GM20000 (cell line): Measurements from ENCODE around the gene CDC27.
"Not testable (repeated sequence)": the region's sequence is repeated elsewhere in the genome, so short reads cannot be mapped to it uniquely, and the experiment has no call there.

ENCODE experiments used
- DNase-seq: peaks from one replicate; pipeline ENCODE4 v3.0.0; 2012; ENCODE audit warnings: low spot score
- TF ChIP-seq, protein P1 (sequence below): IDR thresholded peaks from 2 replicates; pipeline ENCODE4 v1.5.1; 2012; ENCODE audit warnings: mild to moderate bottlenecking, control low read depth; ENCODE audit errors: extremely low read depth, missing control alignments

CDC27 gene

GRCh38 chr17:47188271-47188875 lies 722 bp downstream of the CDC27 start:
- TF ChIP-seq, protein P1, sequence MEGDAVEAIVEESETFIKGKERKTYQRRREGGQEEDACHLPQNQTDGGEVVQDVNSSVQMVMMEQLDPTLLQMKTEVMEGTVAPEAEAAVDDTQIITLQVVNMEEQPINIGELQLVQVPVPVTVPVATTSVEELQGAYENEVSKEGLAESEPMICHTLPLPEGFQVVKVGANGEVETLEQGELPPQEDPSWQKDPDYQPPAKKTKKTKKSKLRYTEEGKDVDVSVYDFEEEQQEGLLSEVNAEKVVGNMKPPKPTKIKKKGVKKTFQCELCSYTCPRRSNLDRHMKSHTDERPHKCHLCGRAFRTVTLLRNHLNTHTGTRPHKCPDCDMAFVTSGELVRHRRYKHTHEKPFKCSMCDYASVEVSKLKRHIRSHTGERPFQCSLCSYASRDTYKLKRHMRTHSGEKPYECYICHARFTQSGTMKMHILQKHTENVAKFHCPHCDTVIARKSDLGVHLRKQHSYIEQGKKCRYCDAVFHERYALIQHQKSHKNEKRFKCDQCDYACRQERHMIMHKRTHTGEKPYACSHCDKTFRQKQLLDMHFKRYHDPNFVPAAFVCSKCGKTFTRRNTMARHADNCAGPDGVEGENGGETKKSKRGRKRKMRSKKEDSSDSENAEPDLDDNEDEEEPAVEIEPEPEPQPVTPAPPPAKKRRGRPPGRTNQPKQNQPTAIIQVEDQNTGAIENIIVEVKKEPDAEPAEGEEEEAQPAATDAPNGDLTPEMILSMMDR, result no peak
- DNase-seq, result peak; percentile 12

- DNase-seq, result no peak
- TF ChIP-seq, protein P1, result no peak
Observed at GRCh38 chr17:47184681-47185080, 4.4 kb downstream of the CDC27 start.

- not testable (repeated sequence) for DNase-seq
Observed at GRCh38 chr17:47180988-47181387, 8.1 kb downstream of the CDC27 start.

- TF ChIP-seq, protein P1, result no peak
- no peak for DNase-seq
Observed at GRCh38 chr17:47180337-47180736, 8.8 kb downstream of the CDC27 start.

DNA sequence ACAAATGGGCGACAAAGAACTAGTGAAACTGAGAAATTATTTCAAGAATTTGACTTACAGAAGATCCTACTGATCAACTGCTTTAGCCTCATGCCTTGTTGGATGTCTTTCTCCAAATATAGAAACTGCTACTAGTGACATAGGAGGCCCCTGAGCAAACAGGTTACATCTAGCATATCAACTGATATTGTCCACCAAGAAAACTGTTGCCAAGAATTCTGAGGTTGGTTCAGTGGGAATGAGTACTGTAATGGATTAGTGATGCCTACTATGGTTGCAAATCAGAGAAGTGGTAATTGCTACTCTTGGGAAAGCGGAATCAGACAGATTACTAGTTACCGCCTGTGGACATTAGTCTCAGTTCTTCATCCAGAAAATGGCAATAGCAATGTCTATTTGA lies 10.0 kb downstream of the CDC27 start:
- no peak for DNase-seq
- TF ChIP-seq, protein P1, result no peak

DNA sequence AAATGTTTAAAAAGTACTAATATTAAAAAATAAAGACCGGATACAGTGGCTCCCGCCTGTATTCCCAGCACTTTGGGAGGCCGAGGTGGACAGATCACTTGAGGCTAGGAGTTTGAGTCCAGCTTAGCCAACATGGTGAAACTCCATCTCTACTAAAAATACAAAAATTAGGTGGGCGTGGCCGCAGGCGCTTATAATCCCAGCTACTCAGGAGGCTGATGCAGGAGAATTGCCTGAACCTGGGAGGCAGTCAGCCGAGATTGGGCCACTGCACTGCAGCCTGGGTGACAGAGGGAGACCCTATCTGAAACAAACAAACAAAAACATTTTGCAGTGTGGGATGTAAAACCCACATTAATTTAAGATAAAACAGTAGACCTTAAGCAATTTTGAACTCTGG lies 11.8 kb downstream of the CDC27 start:
- no peak for DNase-seq
- TF ChIP-seq, protein P1, result no peak

DNA sequence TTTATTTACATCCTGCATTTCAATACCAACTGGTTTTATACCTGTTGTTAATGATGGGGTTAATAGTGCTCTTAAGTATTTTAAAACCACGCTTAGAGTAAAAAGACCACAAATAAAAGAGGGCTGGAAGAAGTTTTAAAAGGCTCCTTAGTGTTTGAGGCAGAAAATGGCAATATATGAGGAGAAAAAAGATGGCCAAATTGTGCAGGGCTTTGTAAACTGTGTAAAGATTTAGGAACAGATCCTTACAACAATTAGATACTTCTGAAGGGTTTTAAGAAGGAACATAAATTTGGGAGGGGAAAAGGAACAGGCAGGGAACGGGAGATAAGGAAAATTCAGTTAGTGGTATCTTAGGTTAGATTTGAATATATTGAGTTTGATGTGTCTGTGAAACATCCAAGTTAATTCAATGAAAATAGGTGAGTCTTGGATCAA lies 12.7 kb downstream of the CDC27 start:
- TF ChIP-seq, protein P1, result no peak
- DNase-seq, result no peak

DNA sequence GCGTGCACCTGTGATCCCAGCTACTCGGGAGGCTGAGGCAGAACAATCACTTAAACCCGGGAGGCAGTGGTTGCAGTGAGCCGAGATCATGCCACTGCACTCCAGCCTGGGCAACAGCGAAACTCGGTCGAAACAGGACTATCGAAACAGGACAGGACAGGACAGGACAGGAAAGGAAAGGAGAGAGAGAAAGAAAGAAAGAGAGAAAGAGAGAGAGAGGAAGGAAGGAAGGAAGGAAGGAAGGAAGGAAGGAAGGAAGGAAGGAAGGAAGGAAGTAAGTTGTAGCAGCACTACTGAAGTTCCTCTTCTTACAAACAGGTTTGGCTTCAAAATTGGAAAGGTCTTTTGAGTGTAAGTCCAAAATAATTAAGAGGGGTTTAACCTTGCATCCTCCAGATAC lies 14.3 kb downstream of the CDC27 start:
- not testable (repeated sequence) for DNase-seq
